CD4-positive, alpha-beta T cell treated with Interleukin-1 beta for 1 hour (primary cell): Measurements from ENCODE around the gene DCTN3.

Experiments used
- DNase-seq, 2 donors: peaks; one replicate each; pipeline ENCODE4 v3.0.0-alpha.2; 2020 to 2022

DCTN3 gene

DNA sequence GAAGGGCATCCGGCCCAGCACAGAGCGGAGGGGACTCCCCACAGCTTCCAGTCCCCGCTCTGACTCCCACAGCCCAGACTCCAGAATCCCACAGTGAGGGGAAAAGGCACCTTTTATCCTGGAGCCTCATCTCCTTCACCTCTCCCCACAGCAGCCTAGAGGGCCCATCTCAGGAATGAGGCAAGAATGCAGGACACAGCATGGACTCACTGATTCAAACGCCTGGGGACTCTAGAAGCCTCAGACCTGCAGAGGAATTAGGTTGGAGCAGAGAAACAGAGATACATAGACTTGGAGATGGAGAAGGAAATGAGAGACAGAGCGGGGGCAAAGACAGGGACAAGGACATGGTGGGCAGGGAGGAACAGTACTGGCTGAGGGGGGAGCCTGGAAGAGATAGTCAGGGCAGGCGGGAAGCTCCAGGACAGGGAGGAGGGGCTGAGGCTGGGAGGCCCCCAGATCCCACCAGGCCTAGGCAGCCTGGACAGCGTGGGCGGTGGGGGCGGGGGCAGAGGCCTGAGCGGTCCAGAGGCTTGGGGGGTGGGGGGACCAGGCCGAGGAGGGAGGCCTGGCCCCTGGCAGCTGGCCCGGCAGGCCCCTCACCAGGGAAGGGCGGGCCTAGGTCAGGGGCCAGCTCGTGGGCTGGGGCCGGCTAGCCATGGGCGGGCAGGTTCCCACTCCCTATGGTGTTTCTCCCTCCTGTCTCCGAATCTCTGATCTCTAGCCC lies 46.5 kb downstream of the DCTN3 start:
- no peak for DNase-seq

- no peak for DNase-seq
Measured at GRCh38 chr9:34572628-34573027, 47.7 kb downstream of the DCTN3 start.

DNA sequence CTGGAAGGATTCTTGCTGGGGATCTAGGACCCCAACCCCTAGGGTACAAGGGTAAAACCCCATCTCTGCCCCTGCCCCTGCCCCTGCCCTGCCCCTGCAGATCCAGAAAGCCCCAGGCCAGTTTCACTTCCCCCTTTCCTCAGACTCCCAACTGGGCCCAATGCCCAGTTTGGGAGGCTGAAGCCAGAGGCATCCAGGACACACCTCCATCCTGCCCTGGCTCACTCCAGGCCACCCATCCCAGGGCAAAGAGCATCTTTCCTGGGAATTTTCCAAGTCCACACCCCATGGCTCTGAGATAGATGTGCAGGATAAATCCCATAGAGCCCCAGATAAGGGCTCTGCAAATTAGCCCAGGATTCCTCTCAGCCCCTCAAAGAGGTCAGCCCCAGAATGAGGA lies 48.2 kb downstream of the DCTN3 start:
- no peak for DNase-seq

- DNase-seq, result no peak
Measured at GRCh38 chr9:34571481-34571810, 48.8 kb downstream of the DCTN3 start.

GRCh38 chr9:34570809-34571480 lies 49.4 kb downstream of the DCTN3 start:
- DNase-seq, result no peak

GRCh38 chr9:34570376-34570775 lies 49.9 kb downstream of the DCTN3 start:
- DNase-seq, result no peak

DNA sequence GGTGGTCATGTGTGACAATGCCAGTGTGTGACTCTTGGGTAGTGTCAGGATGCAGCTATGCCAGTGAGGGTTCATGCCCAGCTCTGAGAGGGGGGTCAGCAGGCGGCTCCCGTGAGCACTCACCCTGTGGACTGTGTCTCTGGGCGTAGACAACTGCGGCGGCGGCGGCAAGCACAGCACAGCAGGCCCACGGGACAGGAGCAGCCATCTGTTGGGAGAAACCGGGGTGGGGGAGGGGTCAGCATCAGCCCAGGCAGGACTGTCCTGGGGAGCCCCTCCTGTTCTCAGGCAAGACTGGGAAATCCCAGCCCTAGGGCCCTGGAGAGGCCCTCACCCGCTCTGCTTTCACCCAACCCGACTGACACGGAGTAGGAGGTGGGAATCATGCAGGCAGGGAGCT lies 51.5 kb downstream of the DCTN3 start:
- no peak for DNase-seq

DNA sequence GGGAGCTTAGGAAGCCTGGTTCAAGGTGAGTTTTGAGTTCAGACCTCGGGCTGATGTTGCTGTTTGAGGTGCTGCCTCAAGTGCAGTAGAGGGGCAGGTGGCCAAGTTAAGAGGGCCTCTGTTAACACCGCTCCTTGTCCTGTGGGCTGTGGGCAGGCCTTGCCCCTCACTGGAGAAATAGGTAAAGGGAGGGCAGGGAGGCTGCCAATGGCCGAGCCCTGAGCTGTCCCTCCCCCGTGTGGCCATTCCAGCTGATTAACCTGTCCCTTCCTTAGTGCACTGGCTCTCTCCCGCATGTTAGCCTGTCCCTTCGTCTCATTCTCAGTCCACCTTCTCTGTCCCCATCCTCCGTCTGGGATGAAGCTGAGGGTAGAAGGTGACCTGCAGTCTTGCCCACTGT lies 52.2 kb downstream of the DCTN3 start:
- no peak for DNase-seq

- DNase-seq, result no peak
Measured at GRCh38 chr9:34566972-34567371, 53.3 kb downstream of the DCTN3 start.

DNA sequence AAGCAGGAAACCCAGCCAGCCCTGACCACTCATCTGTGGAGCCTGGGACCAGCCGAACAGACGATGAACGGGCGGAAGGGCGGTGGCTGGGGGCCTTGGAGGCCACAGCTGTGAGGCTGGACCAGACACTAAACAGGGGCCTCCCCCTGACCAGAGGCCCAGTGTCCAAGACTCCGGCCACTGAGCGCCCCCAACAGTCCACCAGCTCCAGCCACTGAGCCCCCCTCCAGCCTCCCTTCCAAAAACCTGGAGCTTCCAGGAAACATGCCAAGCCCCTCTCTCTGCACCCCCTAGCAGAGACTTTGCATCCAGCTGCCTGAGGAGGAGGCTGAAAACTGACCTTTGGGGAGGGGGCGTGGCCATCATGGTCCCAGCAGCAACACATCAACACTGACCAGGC lies 54.0 kb downstream of the DCTN3 start:
- DNase-seq, result no peak

DNA sequence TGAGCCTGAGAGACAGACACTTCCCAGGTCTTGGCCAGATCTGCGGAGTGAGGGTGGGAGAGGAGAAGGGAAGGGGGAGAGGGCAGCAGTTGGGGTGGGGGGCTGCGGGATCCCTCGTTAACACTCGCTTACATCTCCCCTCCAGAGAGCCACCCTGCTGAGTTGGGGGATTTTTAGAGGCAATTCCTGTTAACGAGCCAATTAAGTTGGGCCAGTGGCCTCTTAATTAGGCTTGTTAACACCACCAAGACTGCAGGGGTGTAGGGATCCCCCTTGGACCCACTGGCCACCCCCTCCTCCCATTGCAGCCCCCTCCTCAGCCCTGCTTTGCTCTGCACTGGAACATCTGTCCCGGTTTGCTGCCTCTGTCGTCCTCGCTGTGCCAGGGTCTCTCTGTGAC lies 54.4 kb downstream of the DCTN3 start:
- DNase-seq, result no peak

DNA sequence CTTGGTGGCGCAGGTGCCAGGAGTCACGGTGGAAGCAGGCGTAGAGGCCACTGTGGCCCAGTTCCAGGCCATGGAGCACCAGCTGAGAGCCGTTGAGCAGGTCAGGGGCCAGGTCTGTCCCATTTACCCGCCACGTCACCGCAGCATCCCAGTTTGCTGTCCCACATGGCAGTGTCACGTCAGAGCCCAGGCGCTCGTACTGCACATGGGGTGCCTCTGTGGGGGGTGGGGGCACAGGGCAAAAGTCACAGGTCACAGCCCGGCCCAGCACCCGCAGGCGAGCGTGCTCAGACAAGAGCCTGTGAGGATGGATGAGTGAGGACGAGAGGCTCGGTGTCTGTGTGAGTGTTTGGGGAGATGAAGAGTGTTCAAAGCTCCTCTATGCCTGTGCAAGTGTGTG lies 55.7 kb downstream of the DCTN3 start:
- no peak for DNase-seq
